ENCODE measurements around the gene CDAN1. TPM values are rescaled to one million over a fixed set of nuclear protein-coding genes. Genes with fewer than 3 reads are reported as not detected.
"Not testable (repeated sequence)": the region's sequence is repeated elsewhere in the genome, so short reads cannot be mapped to it uniquely, and the experiment has no call there.

CDAN1 gene, protein sequence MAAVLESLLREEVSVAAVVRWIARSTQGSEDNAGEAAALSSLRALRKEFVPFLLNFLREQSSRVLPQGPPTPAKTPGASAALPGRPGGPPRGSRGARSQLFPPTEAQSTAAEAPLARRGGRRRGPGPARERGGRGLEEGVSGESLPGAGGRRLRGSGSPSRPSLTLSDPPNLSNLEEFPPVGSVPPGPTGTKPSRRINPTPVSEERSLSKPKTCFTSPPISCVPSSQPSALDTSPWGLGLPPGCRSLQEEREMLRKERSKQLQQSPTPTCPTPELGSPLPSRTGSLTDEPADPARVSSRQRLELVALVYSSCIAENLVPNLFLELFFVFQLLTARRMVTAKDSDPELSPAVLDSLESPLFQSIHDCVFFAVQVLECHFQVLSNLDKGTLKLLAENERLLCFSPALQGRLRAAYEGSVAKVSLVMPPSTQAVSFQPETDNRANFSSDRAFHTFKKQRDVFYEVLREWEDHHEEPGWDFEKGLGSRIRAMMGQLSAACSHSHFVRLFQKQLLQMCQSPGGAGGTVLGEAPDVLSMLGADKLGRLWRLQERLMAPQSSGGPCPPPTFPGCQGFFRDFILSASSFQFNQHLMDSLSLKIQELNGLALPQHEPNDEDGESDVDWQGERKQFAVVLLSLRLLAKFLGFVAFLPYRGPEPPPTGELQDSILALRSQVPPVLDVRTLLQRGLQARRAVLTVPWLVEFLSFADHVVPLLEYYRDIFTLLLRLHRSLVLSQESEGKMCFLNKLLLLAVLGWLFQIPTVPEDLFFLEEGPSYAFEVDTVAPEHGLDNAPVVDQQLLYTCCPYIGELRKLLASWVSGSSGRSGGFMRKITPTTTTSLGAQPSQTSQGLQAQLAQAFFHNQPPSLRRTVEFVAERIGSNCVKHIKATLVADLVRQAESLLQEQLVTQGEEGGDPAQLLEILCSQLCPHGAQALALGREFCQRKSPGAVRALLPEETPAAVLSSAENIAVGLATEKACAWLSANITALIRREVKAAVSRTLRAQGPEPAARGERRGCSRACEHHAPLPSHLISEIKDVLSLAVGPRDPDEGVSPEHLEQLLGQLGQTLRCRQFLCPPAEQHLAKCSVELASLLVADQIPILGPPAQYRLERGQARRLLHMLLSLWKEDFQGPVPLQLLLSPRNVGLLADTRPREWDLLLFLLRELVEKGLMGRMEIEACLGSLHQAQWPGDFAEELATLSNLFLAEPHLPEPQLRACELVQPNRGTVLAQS
- 10 to 100 TPM; 14.7 to 24.5 (median 17.4) TPM for polyA plus RNA-seq (ENCODE audit: insufficient read length in 4 of 4)

DNA sequence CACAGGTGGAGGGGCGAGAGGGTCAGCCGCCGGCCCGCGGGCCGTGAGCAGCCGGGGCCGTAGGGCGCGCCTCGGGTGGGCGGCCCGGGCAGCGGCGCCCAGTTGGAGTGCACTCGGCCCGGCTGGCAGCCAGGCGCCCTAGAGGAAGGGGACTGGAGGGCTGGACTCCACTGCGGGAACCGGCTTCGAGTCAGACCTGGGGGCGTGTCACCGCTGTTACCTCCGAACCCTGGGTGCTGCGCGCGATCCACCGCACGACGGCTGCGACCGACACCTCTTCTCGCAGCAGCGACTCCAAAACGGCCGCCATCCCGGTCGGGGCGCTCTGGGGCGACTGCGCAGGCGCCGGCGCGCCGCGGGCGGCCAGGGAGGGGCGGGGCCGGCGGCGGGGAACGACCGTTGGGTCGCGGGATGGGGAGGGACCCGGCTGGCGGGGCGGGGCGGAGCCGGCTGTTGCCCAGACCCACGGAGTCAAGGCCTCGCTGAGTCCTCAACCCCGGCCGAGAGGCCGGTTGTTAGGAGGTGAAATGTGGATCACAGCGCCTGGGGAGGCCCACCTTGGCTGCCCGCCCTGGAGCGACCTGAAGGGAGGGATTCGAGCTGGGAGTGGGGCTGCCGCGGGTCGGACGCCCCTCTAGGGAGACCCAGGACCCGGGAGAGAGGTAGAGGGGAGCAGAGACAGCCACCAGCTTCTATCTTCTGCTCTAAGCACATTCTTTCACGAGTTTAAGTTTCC, at the start of gene CDAN1:
TSS of gene CDAN1 (minus strand) at position 336 of the 736 bp plus-strand sequence. CDS start at position 310, 26 bp downstream.
- peak; percentile 57 to 76 (median 72) for DNase-seq (ENCODE audit: low read depth in 4 of 4, low spot score in 3 of 4)

DNA sequence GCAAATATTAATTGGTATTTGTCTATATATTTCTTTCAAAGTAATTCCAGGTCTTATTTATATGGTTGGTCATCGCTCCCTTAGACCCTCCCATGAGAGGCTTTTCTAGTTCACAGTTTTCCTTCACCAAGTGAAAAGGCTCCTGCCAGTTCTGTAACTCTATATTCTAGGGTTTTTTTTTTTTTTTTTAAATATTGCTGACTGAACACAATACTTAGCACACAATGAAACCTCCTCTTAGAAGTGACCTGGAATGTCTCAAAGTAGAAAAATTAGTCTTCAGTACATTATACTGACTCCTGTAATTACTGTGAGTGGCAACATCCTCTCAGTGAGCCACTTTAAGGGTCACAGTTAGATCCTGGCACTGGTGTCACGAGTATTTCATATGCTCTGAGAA, 48.6 kb upstream of the CDAN1 start:
- no peak for DNase-seq (ENCODE audit: low read depth in 4 of 4, low spot score in 3 of 4)

DNA sequence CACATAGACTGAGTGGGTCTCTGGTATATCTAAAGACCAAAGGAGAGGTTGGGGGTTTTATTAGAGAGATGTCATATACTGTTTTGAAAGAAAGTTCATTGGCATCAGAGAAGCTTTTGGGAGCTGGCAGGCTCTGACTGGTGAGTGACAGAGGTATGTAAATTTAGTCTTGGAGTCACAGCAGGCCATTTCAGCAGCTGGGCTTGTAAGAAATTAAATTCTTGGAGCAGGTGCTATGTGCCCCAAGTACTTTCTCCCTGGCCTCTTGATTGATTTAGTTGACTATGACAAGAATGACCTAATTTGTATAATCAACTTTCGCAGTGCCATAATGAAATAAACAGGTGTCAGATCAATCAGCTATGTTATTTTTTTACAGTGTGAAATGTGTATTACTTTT, 47.8 kb upstream of the CDAN1 start:
- no peak for DNase-seq (ENCODE audit: low read depth in 4 of 4, low spot score in 3 of 4)

DNA sequence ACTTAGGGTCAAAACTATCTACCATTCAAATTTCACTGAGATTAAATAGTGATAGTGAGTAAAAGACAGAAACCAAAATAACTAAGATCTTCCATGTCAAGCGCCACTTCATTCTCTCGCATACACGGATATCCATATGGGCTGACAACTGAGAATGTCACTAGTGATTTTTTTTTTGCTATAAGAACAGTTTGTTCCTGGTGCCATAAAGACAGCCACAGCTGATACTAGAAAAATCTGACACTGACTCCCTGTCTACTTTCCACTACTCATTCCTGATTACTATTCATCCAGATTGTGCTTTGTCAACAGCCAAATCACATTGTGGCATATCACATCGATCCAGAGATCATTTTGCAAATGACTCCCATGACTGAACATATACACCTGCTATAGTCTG, 45.8 kb upstream of the CDAN1 start:
- DNase-seq (ENCODE audit: low read depth in 4 of 4, low spot score in 3 of 4): no peak

DNA sequence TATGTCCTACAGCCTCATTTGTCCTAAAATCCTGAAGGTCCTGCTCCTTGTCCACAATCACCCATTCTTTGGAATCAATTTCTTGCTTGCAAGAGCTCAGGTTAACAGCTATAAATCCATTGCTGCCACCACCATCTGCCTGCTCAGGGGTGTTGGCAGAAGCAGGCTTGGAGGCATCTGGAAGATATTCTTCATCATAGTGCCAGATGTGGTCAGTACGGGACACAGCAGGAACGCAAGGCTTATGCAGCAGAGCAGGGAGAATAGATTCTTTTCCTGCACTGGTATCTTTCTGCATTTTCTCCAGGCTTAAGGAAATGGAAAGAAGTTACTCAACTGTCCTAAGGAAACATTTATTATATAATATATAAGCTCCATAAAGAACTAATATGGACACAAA, 38.5 kb upstream of the CDAN1 start:
- DNase-seq (ENCODE audit: low read depth in 4 of 4, low spot score in 3 of 4): no peak

DNA sequence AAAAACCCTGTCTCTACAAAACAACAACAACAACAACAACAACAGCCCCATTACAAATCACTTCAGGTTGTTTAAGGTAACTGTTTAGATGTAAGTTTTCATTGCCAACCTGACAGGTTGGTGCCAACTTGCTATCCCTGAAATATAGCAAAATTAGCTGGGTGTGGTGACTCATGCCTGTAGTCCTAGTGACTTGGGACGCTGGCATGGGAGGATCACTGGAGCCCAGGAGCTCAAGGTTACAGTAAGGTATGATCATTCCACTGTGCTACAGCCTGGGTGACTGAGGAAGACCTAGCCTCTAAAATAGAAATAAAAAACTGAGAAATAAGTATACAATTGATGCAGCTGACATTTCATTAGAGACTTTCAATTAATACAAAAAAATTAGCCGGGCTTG, 36.0 kb upstream of the CDAN1 start:
- DNase-seq (ENCODE audit: low read depth in 4 of 4, low spot score in 3 of 4): no peak

DNA sequence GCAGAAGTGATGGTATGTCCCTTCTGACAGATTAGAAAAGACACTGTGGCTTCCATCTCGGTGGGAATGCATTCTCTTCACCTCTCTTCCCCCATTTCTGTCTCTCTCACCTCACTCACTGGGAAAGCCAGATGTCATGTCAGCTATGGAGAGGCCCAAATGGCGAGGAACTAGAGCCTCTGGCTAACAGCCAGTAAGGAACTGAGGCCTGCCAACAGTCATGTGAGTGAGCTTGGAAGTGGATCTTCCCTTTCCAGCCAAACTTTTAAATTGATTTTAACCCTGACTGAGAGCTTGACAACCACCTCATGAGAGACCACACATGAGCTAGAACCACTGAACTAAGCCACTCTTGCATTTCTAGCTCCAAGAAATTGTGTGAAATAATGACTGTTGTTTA, 35.2 kb upstream of the CDAN1 start:
- no peak for DNase-seq (ENCODE audit: low read depth in 4 of 4, low spot score in 3 of 4)

DNA sequence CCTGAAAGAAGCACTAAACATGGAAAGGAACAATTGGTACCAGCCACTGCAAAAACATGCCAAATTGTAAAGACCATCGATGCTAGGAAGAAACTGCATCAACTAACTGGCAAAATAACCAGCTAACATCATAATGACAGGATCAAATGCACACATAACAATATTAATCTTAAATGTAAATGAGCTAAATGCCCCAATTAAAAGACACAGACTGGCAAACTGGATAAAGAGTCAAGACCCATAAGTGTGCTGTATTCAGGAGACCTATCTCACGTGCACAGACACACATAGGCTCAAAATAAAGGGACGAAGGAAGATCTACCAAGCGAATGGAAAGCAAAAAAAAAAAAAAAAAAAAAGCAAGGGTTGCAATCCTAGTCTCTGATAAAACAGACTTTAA, 29.2 kb upstream of the CDAN1 start:
- not testable (repeated sequence) for DNase-seq (ENCODE audit: low read depth in 4 of 4, low spot score in 3 of 4)

DNA sequence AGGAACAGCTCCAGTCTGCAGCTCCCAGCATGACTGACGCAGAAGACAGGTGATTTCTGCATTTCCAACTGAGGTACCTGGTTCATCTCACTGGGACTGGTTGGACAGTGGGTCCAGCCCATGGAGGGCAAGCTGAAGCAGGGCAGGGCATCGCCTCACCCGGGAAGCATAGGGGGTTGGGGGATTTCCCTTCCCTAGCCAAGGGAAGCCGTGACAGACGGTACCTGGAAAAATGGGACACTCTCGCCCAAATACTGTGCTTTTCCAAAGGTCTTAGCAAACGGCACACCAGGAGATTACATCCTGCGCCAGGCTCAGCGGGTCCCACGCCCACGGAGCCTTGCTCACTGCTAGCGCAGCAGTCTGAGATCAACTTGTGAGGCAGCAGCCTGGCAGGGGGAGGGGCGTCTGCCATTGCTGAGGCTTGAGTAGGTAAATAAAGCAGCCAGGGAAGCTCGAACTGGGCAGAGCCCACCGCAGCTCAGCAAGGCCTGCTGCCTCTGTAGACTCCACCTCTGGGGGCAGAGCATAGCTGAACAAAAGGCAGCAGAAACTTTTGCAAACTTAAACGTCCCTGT, 27.3 kb upstream of the CDAN1 start:
- not testable (repeated sequence) for DNase-seq (ENCODE audit: low read depth in 4 of 4, low spot score in 3 of 4)

DNA sequence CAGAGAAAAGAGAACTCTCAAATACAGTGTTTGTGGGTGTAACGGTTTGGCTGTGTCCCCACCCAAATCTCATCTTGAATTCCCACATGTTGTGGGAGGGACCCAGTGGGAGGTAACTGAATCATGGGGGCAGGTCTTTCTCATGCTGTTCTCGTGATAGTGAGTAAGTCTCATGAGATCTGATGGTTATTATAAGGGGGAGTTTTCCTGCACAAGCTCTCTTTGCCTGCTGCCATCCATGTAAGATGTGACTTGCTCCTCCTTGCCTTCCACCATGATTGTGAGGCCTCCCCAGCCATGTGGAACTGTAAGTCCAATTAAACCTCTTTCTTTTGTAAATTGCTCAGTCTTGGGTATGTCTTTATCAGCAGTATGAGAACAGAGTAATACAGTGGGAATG, 24.9 kb upstream of the CDAN1 start:
- not testable (repeated sequence) for DNase-seq (ENCODE audit: low read depth in 4 of 4, low spot score in 3 of 4)

DNA sequence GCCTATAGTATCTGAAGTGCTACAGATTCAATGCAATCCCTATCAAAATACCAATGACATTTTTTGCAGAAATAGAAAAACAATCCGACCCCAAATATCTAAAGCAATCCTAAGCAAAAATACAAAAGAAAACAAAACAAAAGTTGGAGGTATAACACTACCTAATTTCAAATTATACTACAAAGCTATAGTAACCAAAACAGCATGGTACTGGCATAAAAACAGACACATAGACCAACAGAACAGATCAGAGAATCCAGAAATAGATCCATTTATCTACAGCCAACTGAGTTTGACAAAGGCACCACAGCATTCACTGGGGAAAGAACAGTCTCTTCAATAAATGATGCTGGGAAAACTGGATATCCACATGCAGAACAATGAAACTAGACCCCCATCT, 23.8 kb upstream of the CDAN1 start:
- no peak for DNase-seq (ENCODE audit: low read depth in 4 of 4, low spot score in 3 of 4)

DNA sequence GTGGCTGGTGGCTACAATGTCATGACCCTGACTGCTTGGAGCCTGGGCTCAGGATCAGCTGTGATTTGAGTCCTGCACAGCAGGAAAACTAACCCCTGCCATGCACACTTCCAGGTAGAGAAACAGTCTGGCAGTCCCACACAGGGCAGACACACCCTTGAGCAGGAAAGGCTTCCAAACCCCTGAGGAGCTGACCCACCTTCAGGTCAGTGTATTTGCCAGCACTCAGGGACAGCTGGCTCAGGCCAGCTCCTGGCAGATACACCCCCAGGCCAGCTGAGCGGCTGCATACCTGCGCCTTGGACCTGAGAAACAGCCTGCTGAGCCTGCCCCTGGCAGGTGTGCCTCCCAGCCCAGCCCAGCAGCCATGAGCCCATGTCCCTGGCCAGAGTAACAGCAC, 22.2 kb upstream of the CDAN1 start:
- DNase-seq (ENCODE audit: low read depth in 4 of 4, low spot score in 3 of 4): no peak

DNA sequence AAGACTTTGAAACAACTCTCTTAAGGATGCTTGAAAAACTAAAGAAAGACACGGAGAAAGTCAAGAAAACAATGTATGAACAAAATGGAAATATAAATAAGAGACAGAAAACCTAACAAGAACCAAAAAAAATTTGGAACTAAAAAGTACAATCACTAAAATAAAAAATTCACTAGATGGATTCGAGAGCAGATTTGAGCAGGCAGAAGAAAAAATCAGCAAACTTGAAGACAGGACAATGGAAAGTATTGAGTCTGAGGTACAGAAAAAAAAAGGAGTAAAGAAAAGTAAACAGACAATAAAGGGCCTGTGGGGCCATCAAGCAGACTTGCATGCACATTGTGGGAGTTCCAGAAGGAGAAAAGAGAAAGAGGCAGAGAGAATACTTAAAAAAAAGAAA, 13.4 kb upstream of the CDAN1 start:
- no peak for DNase-seq (ENCODE audit: low read depth in 4 of 4, low spot score in 3 of 4)

DNA sequence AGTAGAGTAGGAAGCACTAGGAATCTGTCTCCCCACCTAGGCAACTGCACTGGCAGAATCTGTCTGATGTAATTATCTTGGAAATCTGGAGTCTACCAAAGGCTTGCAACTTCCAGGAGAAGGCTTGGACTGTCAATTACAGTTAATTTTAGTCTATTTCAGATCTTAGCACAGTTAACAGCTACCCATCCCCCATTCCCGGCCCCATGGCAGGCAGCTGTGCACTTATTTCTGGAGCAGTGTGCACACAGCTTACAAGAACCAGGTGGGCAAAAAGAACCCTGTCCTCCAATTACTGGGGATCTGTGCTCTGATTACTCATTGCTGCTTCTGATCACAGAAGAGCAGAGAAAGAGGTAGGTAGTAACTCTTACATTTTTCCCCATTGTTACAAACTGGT, 12.3 kb upstream of the CDAN1 start:
- DNase-seq (ENCODE audit: low read depth in 4 of 4, low spot score in 3 of 4): no peak

DNA sequence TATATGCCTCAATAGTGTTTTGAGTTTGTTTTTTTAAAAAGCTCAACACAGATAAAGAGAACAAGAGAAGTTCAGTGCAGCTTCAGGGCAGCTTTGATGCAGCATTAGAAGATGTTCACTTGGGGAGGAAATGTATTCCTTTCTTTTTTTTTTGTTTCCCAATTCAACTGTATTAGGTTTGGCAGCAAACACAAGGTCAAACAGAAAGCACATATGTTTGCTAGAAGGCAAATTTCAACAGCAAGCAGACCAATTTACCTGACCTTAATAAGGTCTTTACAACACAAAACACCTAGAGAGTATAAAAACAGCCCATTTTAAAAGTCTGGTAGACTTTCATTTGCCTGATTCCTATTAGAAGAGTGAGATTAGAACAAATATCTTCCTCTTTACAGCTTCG, 7.3 kb upstream of the CDAN1 start:
- DNase-seq (ENCODE audit: low read depth in 4 of 4, low spot score in 3 of 4): no peak

DNA sequence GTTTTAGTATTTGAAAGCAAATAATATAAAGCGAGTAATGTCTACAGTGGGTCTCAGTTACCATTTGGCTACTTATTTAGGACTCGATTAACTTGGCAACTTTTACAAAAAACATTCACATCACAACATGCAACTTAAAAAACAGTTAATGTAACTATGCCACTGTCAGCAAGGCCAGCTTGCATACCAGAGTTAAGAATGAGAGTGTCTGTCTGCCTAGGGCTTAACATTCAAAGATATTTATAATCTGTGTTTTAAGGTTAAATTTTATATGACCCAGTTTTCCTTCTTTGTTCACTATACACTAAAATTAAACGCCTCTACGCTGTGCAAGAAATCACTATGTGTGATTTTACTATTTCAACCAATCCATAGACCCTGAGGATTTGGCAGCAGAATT, 5.2 kb upstream of the CDAN1 start:
- no peak for DNase-seq (ENCODE audit: low read depth in 4 of 4, low spot score in 3 of 4)

DNA sequence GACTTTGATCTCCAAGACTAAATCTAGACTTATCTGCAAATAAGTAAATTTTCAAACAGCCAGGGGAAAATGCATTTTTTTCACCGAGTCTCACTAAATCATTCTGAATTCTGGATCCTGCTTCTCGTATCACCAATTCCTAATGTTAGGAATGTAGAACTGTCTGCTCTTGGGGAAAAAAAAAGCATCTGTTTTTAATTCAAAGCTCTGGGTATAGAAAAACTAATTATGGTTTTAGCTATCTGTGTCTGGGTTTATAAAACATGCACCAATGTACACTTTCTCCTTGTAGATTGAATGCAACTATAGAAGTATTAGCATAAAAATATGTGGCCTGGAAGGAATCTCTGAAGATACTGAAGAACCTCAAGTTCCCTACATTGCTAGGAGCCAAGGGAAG, 4.8 kb upstream of the CDAN1 start:
- DNase-seq (ENCODE audit: low read depth in 4 of 4, low spot score in 3 of 4): no peak

DNA sequence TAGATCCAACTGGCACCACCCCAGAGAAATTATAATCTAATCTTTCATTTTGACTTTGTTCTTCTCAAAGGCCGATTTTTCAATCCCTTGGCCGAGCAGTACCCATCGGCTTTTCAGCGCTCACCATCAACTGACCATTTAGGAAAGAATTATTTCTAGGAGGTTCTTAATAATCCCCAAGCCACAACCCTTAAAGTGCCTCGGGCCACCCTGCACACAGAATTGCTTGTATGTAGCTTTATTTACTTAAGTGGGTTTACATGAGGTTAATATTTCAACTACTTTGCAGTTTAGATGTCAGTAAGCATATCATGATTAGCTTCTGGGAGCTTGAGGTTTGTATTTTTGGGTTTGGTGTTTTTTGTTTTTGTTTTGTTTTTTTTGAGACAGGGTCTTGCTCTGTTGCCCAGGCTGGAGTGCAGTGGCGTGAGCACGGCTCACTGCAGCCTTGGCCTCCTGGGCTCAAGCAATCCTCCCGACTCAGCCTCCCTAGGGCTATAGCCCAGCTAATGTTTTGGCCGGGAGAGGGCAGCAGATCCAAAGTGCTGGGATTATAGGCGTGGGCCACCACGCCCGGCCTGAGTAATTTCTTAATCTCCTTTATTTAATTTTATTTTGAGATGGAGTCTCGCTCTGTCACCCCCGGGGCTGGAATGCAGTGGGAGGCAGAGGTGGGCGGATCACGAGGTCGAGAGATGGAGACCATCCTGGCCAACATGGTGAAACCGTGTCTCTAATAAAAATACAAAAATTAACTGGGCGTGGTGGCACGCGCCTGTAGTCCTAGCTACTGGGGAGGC, 801 bp upstream of the CDAN1 start:
- DNase-seq (ENCODE audit: low read depth in 4 of 4, low spot score in 3 of 4): no peak

DNA sequence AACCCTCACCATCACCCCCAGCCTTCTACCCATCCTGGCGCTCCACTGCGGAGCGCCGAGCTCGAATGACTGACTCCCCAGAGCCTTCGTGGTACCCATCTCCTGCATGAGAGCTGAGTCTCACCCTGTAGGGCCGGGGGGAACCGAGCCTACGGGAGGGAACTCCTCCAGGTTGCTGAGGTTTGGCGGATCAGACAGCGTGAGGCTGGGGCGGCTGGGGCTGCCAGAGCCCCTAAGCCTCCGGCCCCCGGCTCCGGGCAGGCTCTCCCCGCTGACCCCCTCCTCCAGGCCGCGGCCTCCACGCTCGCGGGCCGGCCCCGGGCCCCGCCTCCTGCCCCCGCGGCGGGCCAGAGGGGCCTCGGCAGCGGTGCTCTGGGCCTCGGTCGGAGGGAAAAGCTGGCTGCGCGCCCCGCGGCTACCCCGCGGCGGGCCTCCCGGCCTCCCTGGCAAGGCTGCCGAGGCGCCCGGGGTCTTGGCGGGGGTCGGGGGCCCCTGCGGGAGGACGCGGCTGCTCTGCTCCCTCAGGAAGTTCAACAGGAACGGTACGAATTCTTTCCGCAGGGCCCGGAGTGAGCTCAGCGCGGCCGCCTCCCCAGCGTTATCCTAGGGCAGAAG, 643 bp downstream of the CDAN1 start:
- DNase-seq (ENCODE audit: low read depth in 4 of 4, low spot score in 3 of 4): no peak

Data from left renal pelvis (tissue), 4 donors.